Midbrain (tissue), 1 donor: ENCODE data around the gene GAPDH.
A peak's percentile ranks its signal among the peaks of the same experiment; 100 is the strongest.
"Not testable (repeated sequence)": the region's sequence is repeated elsewhere in the genome, so short reads cannot be mapped to it uniquely, and the experiment has no call there.

ENCODE experiments used
- DNase-seq: peaks from one replicate; lab custom pipeline; 2025; lab: John Stamatoyannopoulos, UW

Gene GAPDH

DNA sequence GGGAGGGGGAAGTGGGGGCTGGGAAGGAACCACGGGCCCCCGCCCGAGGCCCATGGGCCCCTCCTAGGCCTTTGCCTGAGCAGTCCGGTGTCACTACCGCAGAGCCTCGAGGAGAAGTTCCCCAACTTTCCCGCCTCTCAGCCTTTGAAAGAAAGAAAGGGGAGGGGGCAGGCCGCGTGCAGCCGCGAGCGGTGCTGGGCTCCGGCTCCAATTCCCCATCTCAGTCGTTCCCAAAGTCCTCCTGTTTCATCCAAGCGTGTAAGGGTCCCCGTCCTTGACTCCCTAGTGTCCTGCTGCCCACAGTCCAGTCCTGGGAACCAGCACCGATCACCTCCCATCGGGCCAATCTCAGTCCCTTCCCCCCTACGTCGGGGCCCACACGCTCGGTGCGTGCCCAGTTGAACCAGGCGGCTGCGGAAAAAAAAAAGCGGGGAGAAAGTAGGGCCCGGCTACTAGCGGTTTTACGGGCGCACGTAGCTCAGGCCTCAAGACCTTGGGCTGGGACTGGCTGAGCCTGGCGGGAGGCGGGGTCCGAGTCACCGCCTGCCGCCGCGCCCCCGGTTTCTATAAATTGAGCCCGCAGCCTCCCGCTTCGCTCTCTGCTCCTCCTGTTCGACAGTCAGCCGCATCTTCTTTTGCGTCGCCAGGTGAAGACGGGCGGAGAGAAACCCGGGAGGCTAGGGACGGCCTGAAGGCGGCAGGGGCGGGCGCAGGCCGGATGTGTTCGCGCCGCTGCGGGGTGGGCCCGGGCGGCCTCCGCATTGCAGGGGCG, at the start of gene GAPDH:
TSS of gene GAPDH (plus strand) at position 595 of the 772 bp plus-strand sequence. CDS start 316 bp downstream, outside the sequence.
- DNase-seq = peak; percentile 98

GRCh38 chr12:6488240-6488639, 46.1 kb upstream of the GAPDH start:
- no peak for DNase-seq

- DNase-seq = no peak
Observed at GRCh38 chr12:6489449-6489848, 44.9 kb upstream of the GAPDH start.

- DNase-seq = not testable (repeated sequence)
Observed at GRCh38 chr12:6490673-6491072, 43.6 kb upstream of the GAPDH start.

DNA sequence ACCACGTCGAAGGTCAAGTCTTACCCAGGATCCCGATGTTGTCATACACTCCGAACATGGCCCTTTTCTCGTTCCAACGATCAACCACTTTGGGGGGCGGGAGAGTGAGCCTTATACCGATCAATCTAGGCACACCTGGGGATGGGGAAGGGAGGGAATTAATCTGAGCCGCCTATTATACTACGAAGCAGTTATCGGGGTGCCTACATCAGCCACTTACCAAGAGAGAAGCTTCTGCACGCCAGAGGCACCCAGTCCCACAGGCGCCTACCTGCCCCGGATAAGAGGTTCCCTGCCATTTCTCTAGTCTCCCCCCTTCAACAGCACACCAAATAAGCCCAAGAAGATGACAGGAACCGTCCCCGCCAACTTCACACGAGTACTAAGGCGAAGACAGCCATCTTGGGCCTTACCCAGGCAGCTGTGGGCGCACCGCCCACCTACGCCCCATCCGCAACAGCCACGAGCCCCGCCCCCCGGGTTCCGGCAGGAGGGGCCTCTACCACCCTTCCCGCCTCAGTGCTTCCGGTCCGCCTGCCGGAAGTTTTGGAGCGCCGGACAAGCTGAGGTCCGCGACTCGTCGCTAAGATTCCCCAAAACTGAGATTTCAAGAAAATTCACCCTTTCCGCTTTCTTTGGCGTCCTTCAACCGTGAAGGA, 41.4 kb upstream of the GAPDH start, which contains the start of gene MRPL51:
TSS of gene MRPL51 (minus strand) at position 425 of the 659 bp plus-strand sequence. CDS start at position 299, 126 bp downstream.
- peak; percentile 94 for DNase-seq

GRCh38 chr12:6493497-6494257, 40.6 kb upstream of the GAPDH start, which contains the start of gene NCAPD2:
Gene NCAPD2 (plus strand): TSS chr12:6494102. CDS start chr12:6495099, 997 bp downstream.
- DNase-seq = peak; percentile 97

GRCh38 chr12:6494258-6494743, 40.0 kb upstream of the GAPDH start:
- no peak for DNase-seq

GRCh38 chr12:6494968-6495367, 39.3 kb upstream of the GAPDH start:
- no peak for DNase-seq

- peak; percentile 55 for DNase-seq
Observed at GRCh38 chr12:6497291-6497690, 37.0 kb upstream of the GAPDH start.

DNA sequence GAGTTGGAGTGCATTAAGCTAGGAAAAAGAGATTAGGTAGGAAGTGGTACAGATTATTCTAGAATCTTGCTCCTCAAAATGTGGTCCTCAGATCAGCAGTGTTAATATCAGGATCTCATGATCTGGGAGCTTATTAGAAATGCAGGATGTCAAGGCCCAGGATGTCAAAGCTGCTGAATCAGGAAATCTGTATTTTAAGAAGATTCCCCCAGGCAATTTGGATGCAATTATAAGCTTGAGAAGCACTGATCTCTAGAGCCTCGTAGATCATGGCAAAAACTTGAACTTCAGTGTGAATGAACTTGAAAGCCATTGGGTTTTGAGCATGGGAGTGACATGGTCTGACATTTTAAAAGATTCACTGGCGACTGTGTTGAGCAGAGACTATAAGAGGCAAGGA, 33.9 kb upstream of the GAPDH start:
- DNase-seq = no peak

DNA sequence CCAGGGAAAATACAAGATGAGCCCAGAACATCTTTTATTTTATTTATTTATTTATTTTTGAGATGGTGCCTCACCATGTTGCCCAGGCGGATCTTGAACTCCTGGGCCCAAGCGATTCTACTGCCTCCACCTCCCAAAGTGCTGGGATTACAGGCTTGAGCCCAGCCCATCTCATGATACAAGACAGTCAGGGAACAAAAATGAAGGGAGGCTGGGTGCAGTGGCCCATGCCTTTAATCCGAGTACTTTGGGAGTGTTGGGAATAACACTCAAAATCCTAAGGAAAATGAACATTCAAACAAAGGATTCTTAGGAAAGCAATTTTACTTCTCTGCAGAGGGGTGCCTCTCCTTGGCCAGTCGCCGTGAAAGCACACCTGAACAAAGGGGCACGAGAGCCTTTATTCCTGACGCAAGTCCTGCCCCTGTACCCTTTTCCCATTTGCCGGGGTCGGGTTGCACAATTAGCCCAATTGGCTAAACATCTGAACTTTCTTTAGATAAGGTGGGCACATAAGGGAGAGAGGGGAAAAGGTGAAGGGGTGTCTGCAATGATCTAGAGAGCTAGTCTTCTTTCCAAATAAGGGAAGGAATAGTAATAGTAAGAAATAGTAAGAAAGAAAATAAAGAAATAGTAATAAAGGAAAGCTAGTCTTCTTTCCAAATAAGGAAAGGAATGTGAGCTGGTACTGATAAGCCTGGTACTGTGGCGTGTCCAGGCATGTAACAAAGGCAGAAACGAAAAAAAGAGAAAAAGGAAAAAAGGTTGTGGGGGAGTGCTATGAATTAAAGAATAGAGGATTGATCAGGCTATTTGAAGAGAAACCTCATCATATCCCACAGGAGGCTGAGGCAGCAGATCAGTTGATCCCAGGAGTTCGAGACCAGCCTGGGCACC, 27.0 kb upstream of the GAPDH start:
- DNase-seq = no peak

DNA sequence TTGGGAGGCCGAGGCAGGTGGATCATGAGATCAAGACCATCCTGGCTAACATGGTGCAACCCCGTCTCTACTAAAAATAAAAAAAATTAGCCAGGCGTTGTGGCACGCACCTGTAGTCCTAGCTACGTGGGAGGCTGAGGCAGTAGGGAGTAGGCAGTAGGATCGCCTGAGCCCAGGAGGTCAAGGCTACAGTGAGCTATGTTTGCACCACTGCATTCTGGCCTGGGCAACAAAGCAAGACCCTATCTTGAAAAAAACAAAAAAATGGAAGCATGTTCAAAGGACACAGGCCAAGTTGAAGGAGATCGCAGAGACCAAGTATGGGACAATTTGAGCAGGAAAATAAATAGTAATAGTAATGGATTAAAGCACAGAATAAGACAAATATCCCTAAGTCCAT, 26.2 kb upstream of the GAPDH start:
- DNase-seq = no peak

DNA sequence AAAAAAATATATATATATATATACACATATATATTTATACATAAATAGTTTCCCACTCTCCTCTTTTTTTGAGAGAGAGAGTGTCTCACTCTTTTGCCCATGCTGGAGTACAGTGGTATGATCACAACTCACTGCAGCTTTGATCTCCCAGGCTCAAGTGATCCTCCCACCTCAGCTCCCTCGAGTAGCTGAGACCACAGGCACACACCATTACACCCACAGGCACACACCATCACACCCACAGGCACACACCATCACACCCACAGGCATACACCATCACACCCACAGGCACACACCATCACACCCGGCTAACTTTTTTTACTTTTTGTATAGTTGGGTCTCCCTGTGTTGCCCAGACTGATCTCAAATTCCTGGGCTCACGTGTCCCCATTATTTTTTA, 14.1 kb upstream of the GAPDH start:
- no peak for DNase-seq

DNA sequence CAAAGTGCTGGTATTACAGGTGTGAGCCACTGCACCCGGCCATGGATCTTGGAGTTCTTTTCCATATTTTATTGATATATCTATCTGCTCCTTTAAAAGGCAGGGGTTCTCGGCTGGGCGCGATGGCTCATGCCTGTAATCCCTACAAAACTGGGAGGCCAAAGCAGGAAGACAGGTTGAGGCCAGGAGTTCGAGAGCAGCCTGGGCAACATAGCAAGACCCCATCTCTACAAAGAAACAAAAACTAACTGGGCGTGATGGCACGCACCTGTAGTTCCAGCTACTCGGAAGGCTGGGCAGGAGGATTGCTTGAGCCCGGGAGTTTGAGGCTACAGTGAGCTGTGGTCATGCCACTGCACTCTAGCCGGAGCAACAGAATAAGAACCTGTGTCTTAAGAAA, 12.1 kb upstream of the GAPDH start:
- no peak for DNase-seq

- DNase-seq = no peak
Observed at GRCh38 chr12:6523708-6524107, 10.6 kb upstream of the GAPDH start.

DNA sequence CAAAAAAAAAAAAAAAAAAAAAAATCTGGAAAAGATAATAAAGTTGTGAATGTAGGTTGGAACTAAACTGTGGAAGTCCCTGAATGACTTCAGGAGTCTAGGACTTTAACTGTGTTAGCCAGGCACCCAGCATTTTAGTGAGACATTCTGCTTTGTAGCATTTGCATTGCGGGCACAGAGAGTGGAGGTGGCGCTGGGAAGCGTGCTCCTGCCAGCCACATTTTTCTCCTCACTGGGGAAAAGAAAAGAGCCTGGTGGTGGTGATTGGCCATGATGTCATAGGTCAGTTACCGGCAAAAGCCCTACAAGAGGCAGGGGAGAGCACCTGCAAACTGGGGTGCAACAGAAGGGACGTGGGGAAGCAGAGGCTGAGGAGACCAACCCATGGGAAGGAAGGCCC, 9.7 kb upstream of the GAPDH start:
- no peak for DNase-seq

GRCh38 chr12:6526201-6526600, 8.1 kb upstream of the GAPDH start:
- DNase-seq = no peak

- no peak for DNase-seq
Observed at GRCh38 chr12:6526766-6527525, 7.4 kb upstream of the GAPDH start.

DNA sequence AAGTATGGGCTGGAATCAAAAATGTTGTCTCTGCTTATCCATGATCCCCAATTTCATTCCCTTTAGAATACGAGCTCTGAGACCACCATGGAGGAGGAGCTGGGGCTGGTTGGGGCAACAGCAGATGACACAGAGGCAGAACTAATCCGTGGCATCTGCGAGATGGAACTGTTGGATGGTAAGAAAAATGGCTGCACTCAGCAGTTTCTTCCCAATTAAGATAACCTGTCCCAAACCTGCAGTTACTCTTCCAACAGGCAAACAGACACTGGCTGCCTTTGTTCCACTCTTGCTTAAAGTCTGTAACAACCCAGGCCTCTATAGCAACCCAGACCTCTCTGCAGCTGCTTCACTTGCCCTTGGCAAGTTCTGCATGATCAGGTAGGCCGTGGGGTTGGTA, 6.6 kb upstream of the GAPDH start:
- DNase-seq = no peak

GRCh38 chr12:6528539-6529235, 5.6 kb upstream of the GAPDH start:
- DNase-seq = no peak
